Activated CD4-positive, alpha-beta T cell treated with anti-CD3 and anti-CD28 coated beads for 36 hours (primary cell): ENCODE measurements around the gene PLXNC1. TPM values are rescaled to one million over a fixed set of nuclear protein-coding genes. Genes with fewer than 3 reads are reported as not detected.
"Not testable (repeated sequence)": the region's sequence is repeated elsewhere in the genome, so short reads cannot be mapped to it uniquely, and the experiment has no call there.

Experiments used
- ATAC-seq: fragments of 200-7000 bp; cut with Tn5 transposase; one replicate; pipeline ENCODE4 v1.10.0; 2021; ENCODE audit warnings: mild to moderate bottlenecking, moderate library complexity
- CTCF ChIA-PET: fragments of 350-600 bp; sonication (Branson Sonifier 250); formaldehyde crosslinking; loops from one replicate; lab custom pipeline; 2021; ENCODE audit warnings: antibody characterized with exemption; lab: Charles Lee
- POLR2A ChIA-PET: fragments of 350-600 bp; sonication (Branson Sonifier 250); formaldehyde crosslinking; loops from one replicate; lab custom pipeline; 2021; ENCODE audit warnings: antibody characterized with exemption, inconsistent platforms; lab: Charles Lee
- DNase-seq: peaks from one replicate; pipeline ENCODE4 v3.0.0-alpha.2; 2020
- H3K27ac Mint-ChIP-seq: one replicate; pipeline ENCODE4 v1.8.0; 2021; ENCODE audit warnings: mixed read lengths
- H3K27me3 Mint-ChIP-seq: one replicate; pipeline ENCODE4 v1.8.0; 2021; ENCODE audit warnings: mixed read lengths
- H3K36me3 Mint-ChIP-seq: one replicate; pipeline ENCODE4 v1.8.0; 2021; ENCODE audit warnings: low read depth, mixed read lengths
- H3K4me1 Mint-ChIP-seq: one replicate; pipeline ENCODE4 v1.8.0; 2021; ENCODE audit warnings: mixed read lengths
- H3K4me3 Mint-ChIP-seq: one replicate; pipeline ENCODE4 v1.8.0; 2021; ENCODE audit warnings: mild to moderate bottlenecking, moderate library complexity, mixed read lengths
- H3K9me3 Mint-ChIP-seq: one replicate; pipeline ENCODE4 v1.8.0; 2021; ENCODE audit warnings: low read depth, mixed read lengths
- intact Hi-C, 2 experiments: fragments of 100-400 bp; cut with DNase I in 1 of 2; cut with micrococcal nuclease in 1 of 2; formaldehyde crosslinking; loops; one replicate each; pipeline versions ENCODE4 v1.14.2 to v1.15.1; 2022 to 2024; cut with DNase I, micrococcal nuclease
- total RNA-seq, 2 experiments: library from RNA; stranded (reverse); gene quantifications; one replicate each; pipeline ENCODE4 v1.2.3, GENCODE V29; 2021

The PLXNC1 gene
- total RNA-seq, 2 experiments from 2014 or later: 5.3 TPM

GRCh38 chr12:94297096-94297699, 148.8 kb downstream of the PLXNC1 start:
- ChIA-PET CTCF (no interaction called here), POLR2A (no interaction called here)
- no peaks in the 10 kb centered on the region for H3K9me3 Mint-ChIP-seq
- no peak overlapping the region for H3K4me3 Mint-ChIP-seq
- DNase-seq (no peak), ATAC-seq (no peak)
- no peaks in the 10 kb centered on the region for H3K27me3 Mint-ChIP-seq
- peaks cover 36% of the 10 kb centered on the region for H3K36me3 Mint-ChIP-seq
- no peaks in the 10 kb centered on the region for H3K4me1 Mint-ChIP-seq
- intact Hi-C loops: no loop called here
- H3K27ac Mint-ChIP-seq: peak overlapping the region; percentile 21

GRCh38 chr12:94297876-94298505, 149.6 kb downstream of the PLXNC1 start:
- ChIA-PET CTCF (interaction anchor here (0.7 to 1.6 kb wide), 2 partner anchors 9 to 143 kb away, joined by 3 to 8 read pairs; no protein-coding TSS in a partner anchor), POLR2A (no interaction called here)
- Mint-ChIP-seq H3K27ac (no peak overlapping the region), H3K27me3 (no peaks in the 10 kb centered on the region), H3K36me3 (peaks cover 41% of the 10 kb centered on the region), H3K9me3 (no peaks in the 10 kb centered on the region), H3K4me1 (no peaks in the 10 kb centered on the region), H3K4me3 (no peak overlapping the region)
- DNase-seq (no peak), ATAC-seq (no peak)
- intact Hi-C loops: no loop called here

DNA sequence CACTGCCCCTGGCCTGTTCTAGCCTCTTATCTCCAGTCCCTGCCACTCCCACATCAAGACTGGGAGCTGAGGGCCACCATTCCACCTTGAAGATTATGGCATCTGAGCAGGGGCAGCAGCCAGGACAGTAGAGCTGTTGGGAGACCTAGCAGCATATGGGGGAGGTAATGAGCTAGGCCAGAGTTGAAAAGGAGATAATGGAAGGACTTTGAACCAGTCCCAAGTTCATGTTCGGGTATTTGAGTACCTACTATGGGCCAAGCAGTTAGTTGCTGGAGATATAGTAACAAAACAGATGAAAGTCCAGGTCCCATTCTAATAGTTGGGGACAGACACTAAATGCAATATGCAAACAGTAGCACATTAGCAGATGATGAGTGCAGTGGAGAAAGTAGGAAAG, 151.5 kb downstream of the PLXNC1 start:
- intact Hi-C loops: loop anchor here in 1 of 2 experiments (10.0 kb wide), 1 partner anchor 155 kb away; the partner anchor contains the start of gene PLXNC1
- H3K9me3 Mint-ChIP-seq: no peaks in the 10 kb centered on the region
- H3K27me3 Mint-ChIP-seq: no peaks in the 10 kb centered on the region
- no peak overlapping the region for H3K4me3 Mint-ChIP-seq
- ChIA-PET POLR2A (no interaction called here), CTCF (no interaction called here)
- H3K4me1 Mint-ChIP-seq: peaks cover 5% of the 10 kb centered on the region
- peaks cover 47% of the 10 kb centered on the region for H3K36me3 Mint-ChIP-seq
- ATAC-seq (no peak), DNase-seq (no peak)
- no peak overlapping the region for H3K27ac Mint-ChIP-seq

DNA sequence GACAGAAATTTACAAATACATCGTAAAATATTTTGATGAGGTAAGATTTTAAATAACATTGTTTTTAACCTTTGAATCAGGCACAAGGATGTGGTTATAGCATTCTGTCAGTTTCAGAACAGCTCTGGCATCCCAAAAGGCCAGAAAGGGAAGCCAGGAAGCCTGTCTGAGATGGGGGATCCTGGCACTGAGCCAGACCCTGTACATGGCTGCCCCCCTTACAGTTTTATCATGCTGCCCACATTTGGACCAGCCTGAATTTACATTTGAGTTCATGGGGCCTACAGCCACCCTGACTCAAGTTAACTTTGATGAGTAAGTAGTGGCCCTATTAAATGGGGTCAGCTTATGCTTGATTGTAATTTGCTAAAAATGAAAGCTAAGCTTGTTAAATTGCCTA, 155.6 kb downstream of the PLXNC1 start:
- peaks cover 30% of the 10 kb centered on the region for H3K4me1 Mint-ChIP-seq
- no peaks in the 10 kb centered on the region for H3K9me3 Mint-ChIP-seq
- H3K27ac Mint-ChIP-seq: no peak overlapping the region
- intact Hi-C loops: loop anchor here (2.0 to 10.0 kb wide), 5 partner anchors 21 to 159 kb away; partner anchors contain the start of gene PLXNC1 (in 2 of the 2)
- peaks cover 63% of the 10 kb centered on the region for H3K36me3 Mint-ChIP-seq
- CTCF ChIA-PET: interaction anchor here (0.6 to 2.6 kb wide), 4 partner anchors 34 to 646 kb away, joined by 4 to 8 read pairs (median 6); no protein-coding TSS in a partner anchor
- H3K4me3 Mint-ChIP-seq: no peak overlapping the region
- no peaks in the 10 kb centered on the region for H3K27me3 Mint-ChIP-seq
- POLR2A ChIA-PET: no interaction called here
- no peak for ATAC-seq
- DNase-seq: no peak

GRCh38 chr12:94304566-94305061, 156.2 kb downstream of the PLXNC1 start:
- ChIA-PET CTCF (interaction anchor here (1.0 to 2.6 kb wide), 4 partner anchors 9 to 128 kb away, joined by 3 to 8 read pairs (median 5); no protein-coding TSS in a partner anchor), POLR2A (no interaction called here)
- H3K27me3 Mint-ChIP-seq: no peaks in the 10 kb centered on the region
- peaks cover 30% of the 10 kb centered on the region for H3K4me1 Mint-ChIP-seq
- intact Hi-C loops: loop anchor here (1.0 to 10.0 kb wide), 9 partner anchors 20 to 336 kb away; partner anchors contain the start of gene PLXNC1 (in 2 of the 2)
- H3K4me3 Mint-ChIP-seq: no peak overlapping the region
- H3K9me3 Mint-ChIP-seq: no peaks in the 10 kb centered on the region
- ATAC-seq (no peak), DNase-seq (no peak)
- peaks cover 68% of the 10 kb centered on the region for H3K36me3 Mint-ChIP-seq
- peak overlapping the region; percentile 8 for H3K27ac Mint-ChIP-seq

- peak overlapping the region; percentile 5 for H3K4me3 Mint-ChIP-seq
Measured at GRCh38 chr12:94305130-94305957, 157.0 kb downstream of the PLXNC1 start.

GRCh38 chr12:94308612-94309011, 160.2 kb downstream of the PLXNC1 start:
- intact Hi-C loops: loop anchor here in 1 of 2 experiments (10.0 kb wide), 1 partner anchor 164 kb away; the partner anchor contains the start of gene PLXNC1
- no peak for DNase-seq
- Mint-ChIP-seq H3K27ac (no peak overlapping the region), H3K27me3 (no peaks in the 10 kb centered on the region), H3K9me3 (no peaks in the 10 kb centered on the region), H3K4me1 (peaks cover 30% of the 10 kb centered on the region), H3K4me3 (no peak overlapping the region), H3K36me3 (peaks cover 62% of the 10 kb centered on the region)
- ChIA-PET CTCF (no interaction called here), POLR2A (no interaction called here)
- no peak for ATAC-seq

More at GRCh38 chr12:94305130-94305957, 157.0 kb downstream of the PLXNC1 start:
- peaks cover 30% of the 10 kb centered on the region for H3K4me1 Mint-ChIP-seq
- ChIA-PET POLR2A (interaction anchor here (0.6 kb wide), 1 partner anchor 36 kb away, joined by 5 read pairs; no protein-coding TSS in a partner anchor), CTCF (interaction anchor here (0.6 to 2.6 kb wide), 7 partner anchors 10 to 156 kb away, joined by 3 to 8 read pairs (median 3); no protein-coding TSS in a partner anchor)
- H3K9me3 Mint-ChIP-seq: no peaks in the 10 kb centered on the region
- H3K27me3 Mint-ChIP-seq: no peaks in the 10 kb centered on the region
- peak; percentile 93 for ATAC-seq
- H3K27ac Mint-ChIP-seq: peak overlapping the region; percentile 70
- H3K36me3 Mint-ChIP-seq: peaks cover 64% of the 10 kb centered on the region
- peak; percentile 68 for DNase-seq
- intact Hi-C loops: loop anchor here (1.0 to 10.0 kb wide), 9 partner anchors 19 to 335 kb away; partner anchors contain the start of gene PLXNC1 (in 2 of the 2)

GRCh38 chr12:94309373-94309772, 161.0 kb downstream of the PLXNC1 start:
- Mint-ChIP-seq H3K4me3 (no peak overlapping the region), H3K36me3 (peaks cover 58% of the 10 kb centered on the region), H3K27me3 (no peaks in the 10 kb centered on the region), H3K9me3 (no peaks in the 10 kb centered on the region), H3K27ac (no peak overlapping the region), H3K4me1 (peaks cover 30% of the 10 kb centered on the region)
- DNase-seq (no peak), ATAC-seq (peak; percentile 15)
- intact Hi-C loops: loop anchor here in 1 of 2 experiments (10.0 kb wide), 1 partner anchor 165 kb away; the partner anchor contains the start of gene PLXNC1
- ChIA-PET CTCF (no interaction called here), POLR2A (no interaction called here)

GRCh38 chr12:94312378-94312777, 164.0 kb downstream of the PLXNC1 start:
- Mint-ChIP-seq H3K4me3 (no peak overlapping the region), H3K36me3 (peaks cover 38% of the 10 kb centered on the region), H3K4me1 (peaks cover 6% of the 10 kb centered on the region), H3K9me3 (peaks cover 14% of the 10 kb centered on the region), H3K27ac (no peak overlapping the region), H3K27me3 (no peaks in the 10 kb centered on the region)
- no peak for DNase-seq
- intact Hi-C loops: no loop called here
- CTCF ChIA-PET: no interaction called here
- no peak for ATAC-seq
- POLR2A ChIA-PET: no interaction called here

DNA sequence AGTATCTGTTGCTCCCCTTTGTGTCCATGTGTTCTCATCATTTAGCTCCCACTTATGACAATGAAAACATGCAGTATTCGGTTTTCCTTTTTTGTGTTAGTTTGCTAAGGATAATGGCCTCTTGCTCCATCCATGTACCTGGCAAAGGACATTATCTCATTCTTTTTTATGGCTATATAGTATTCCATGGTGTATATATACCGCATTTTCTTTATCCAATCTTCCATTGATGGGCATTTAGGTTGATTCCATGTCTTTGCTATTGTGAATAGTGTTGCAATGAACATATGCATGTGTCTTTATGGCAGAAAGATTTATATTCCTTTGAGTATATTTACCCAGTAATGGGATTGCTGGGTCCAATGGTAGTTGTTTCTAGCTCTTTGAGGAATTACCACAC, 168.2 kb downstream of the PLXNC1 start:
- H3K4me3 Mint-ChIP-seq, CTCF ChIA-PET, POLR2A ChIA-PET, ATAC-seq, H3K27ac Mint-ChIP-seq, H3K27me3 Mint-ChIP-seq, DNase-seq, H3K4me1 Mint-ChIP-seq: not testable (repeated sequence)
- intact Hi-C loops: loop anchor here in 1 of 2 experiments (5.0 kb wide), 1 partner anchor 46 kb away; no protein-coding TSS in a partner anchor
- peaks cover 48% of the 10 kb centered on the region for H3K9me3 Mint-ChIP-seq
- peaks cover 52% of the 10 kb centered on the region for H3K36me3 Mint-ChIP-seq
